ENCODE measurements around the gene KLHL9. TPM values are rescaled to one million over a fixed set of nuclear protein-coding genes. Genes with fewer than 3 reads are reported as not detected.

Gene KLHL9
- total and polyA plus RNA-seq, 2 of the 13 experiments (the other 11 are each of a cell fraction or from before 2014, with no cell fraction given): 8.7 to 17.7 TPM

DNA sequence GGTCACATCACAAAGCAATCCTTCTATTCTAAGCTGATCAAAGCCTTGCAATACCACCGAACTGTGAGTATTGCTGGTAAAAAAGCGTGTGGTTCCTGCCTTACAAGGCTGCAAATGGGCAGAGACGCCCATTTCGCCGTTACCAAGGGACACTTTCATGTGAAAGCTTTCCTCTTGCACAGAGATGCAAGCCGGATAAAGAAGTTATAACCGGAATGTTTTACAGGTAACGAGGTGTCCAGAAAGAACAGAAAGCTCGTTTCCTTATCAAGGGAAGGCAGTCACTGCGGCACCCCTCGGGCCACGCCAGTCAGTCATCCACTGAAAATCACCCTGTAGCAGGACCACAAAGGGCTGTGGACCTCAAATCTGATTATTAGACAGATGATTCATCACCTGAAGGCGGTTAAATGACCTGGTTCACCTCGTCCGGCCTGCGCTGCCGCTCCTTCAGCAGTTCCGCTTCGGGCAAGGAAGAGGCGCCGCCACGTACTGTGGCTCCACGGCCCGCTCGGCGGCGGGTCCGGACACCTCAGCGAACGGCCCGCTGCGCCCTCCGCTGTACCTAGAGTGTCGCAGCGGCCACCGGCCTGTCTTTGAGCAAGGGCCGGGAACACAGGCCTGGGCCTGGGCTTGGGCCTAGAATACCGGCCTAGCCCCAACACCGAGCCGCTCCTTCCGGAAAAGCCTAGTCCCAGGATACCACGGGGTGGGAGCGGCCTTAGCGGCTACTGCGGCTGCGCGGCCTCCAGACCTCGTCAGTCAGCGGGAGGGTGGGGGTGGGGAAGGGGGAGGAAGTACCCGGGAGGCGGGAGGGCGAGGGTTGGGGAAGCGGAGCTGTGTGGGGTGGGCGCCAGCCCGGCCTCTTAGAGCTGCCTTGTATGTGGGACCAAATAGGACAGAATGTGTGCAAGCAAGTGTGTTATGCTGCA lies at the start of gene KLHL9 (continued):
- TF ChIP-seq, protein P1, sequence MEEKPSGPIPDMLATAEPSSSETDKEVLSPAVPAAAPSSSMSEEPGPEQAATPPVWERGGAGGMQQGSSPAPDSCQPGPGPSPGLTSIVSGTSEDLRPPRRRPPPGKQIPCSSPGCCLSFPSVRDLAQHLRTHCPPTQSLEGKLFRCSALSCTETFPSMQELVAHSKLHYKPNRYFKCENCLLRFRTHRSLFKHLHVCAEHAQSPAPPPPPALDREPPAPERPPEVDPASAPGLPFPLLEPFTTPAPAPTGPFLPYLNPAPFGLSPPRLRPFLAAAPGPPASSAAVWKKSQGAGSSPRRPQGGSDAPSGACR (CRISPR knock-in tag; IDR thresholded peaks at IDR 0.05): no peak; the same call in 1 of the 2 replicates
- TF ChIP-seq ZNF746 (CRISPR knock-in tag; IDR thresholded peaks at IDR 0.05) (no peak; the same call in 1 of the 2 replicates), ZFP62 (CRISPR knock-in tag; IDR thresholded peaks at IDR 0.05) (no peak), ELF1 (CRISPR knock-in tag; IDR thresholded peaks at IDR 0.05) (peak; percentile 90), REPIN1 (CRISPR knock-in tag; IDR thresholded peaks at IDR 0.05; ENCODE audit: borderline replicate concordance, low read depth) (no peak), GPN1 (CRISPR knock-in tag; IDR thresholded peaks at IDR 0.05; ENCODE audit: borderline replicate concordance) (no peak), SAFB2 (CRISPR knock-in tag; IDR thresholded peaks at IDR 0.05; ENCODE audit: borderline replicate concordance, low read depth) (0 out of 2 replicates have a peak, but pooled peaks have one; percentile 55), ZNF121 (CRISPR knock-in tag; IDR thresholded peaks at IDR 0.05) (no peak), TEAD2 (CRISPR knock-in tag; IDR thresholded peaks at IDR 0.05) (no peak), YEATS4 (CRISPR knock-in tag; IDR thresholded peaks at IDR 0.05; ENCODE audit: borderline replicate concordance) (peak; percentile 89), BHLHE40 (IDR thresholded peaks at IDR 0.05; ENCODE audit: low read length) (no peak), ZSCAN31 (CRISPR knock-in tag; IDR thresholded peaks at IDR 0.05; ENCODE audit: low read depth) (peak; percentile 32; the same call in 1 of the 2 replicates)
- TF ChIP-seq, protein P2, sequence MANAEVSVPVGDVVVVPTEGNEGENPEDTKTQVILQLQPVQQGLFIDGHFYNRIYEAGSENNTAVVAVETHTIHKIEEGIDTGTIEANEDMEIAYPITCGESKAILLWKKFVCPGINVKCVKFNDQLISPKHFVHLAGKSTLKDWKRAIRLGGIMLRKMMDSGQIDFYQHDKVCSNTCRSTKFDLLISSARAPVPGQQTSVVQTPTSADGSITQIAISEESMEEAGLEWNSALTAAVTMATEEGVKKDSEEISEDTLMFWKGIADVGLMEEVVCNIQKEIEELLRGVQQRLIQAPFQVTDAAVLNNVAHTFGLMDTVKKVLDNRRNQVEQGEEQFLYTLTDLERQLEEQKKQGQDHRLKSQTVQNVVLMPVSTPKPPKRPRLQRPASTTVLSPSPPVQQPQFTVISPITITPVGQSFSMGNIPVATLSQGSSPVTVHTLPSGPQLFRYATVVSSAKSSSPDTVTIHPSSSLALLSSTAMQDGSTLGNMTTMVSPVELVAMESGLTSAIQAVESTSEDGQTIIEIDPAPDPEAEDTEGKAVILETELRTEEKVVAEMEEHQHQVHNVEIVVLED (CRISPR knock-in tag; IDR thresholded peaks at IDR 0.05; ENCODE audit: borderline replicate concordance): peak; percentile 53; the same call in 1 of the 2 replicates
- TF ChIP-seq, protein P3, sequence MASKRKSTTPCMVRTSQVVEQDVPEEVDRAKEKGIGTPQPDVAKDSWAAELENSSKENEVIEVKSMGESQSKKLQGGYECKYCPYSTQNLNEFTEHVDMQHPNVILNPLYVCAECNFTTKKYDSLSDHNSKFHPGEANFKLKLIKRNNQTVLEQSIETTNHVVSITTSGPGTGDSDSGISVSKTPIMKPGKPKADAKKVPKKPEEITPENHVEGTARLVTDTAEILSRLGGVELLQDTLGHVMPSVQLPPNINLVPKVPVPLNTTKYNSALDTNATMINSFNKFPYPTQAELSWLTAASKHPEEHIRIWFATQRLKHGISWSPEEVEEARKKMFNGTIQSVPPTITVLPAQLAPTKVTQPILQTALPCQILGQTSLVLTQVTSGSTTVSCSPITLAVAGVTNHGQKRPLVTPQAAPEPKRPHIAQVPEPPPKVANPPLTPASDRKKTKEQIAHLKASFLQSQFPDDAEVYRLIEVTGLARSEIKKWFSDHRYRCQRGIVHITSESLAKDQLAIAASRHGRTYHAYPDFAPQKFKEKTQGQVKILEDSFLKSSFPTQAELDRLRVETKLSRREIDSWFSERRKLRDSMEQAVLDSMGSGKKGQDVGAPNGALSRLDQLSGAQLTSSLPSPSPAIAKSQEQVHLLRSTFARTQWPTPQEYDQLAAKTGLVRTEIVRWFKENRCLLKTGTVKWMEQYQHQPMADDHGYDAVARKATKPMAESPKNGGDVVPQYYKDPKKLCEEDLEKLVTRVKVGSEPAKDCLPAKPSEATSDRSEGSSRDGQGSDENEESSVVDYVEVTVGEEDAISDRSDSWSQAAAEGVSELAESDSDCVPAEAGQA (IDR thresholded peaks at IDR 0.05; ENCODE audit: low read depth): no peak
- TF ChIP-seq, protein P3 (CRISPR knock-in tag; IDR thresholded peaks at IDR 0.05; ENCODE audit: borderline replicate concordance): peak; percentile 54; the same call in 1 of the 2 replicates
- TF ChIP-seq, protein P4, sequence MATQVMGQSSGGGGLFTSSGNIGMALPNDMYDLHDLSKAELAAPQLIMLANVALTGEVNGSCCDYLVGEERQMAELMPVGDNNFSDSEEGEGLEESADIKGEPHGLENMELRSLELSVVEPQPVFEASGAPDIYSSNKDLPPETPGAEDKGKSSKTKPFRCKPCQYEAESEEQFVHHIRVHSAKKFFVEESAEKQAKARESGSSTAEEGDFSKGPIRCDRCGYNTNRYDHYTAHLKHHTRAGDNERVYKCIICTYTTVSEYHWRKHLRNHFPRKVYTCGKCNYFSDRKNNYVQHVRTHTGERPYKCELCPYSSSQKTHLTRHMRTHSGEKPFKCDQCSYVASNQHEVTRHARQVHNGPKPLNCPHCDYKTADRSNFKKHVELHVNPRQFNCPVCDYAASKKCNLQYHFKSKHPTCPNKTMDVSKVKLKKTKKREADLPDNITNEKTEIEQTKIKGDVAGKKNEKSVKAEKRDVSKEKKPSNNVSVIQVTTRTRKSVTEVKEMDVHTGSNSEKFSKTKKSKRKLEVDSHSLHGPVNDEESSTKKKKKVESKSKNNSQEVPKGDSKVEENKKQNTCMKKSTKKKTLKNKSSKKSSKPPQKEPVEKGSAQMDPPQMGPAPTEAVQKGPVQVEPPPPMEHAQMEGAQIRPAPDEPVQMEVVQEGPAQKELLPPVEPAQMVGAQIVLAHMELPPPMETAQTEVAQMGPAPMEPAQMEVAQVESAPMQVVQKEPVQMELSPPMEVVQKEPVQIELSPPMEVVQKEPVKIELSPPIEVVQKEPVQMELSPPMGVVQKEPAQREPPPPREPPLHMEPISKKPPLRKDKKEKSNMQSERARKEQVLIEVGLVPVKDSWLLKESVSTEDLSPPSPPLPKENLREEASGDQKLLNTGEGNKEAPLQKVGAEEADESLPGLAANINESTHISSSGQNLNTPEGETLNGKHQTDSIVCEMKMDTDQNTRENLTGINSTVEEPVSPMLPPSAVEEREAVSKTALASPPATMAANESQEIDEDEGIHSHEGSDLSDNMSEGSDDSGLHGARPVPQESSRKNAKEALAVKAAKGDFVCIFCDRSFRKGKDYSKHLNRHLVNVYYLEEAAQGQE (IDR thresholded peaks at IDR 0.05; ENCODE audit: borderline replicate concordance in 1 of 2, low read depth in 1 of 2, low read length in 2 of 2): peak in 1 of 2 experiments; percentile 22; a peak in 1 of 4 replicates

All from HepG2 (cell line).